ENCODE measurements around the gene ERBB4.

The ERBB4 gene

DNA sequence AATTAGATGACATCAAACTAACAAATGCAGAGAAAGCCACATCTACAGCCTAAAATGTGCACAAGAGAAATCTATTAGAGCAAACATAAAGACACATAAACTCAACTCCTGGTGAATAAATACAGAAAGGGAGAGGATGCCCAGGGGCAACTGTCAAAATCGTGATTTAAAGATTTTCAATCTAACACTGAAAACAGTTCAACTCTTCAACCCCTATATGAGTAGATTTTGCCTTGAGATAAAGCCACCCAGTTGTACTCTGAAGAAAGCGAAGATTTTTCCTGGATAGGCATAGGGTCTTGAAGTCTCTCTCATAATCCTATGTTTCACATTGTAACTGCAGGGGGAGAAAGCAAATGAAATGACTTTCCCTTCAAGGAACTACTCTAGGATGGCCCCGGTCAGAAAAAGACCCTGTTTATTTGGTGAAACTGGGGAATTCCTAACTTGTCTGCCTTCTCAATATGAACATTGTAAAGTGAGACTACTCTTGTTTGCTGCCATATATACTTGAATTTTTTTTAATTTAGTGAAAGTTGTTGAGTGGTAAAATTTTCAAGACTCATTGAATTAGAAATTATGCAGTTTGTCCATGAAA is 226.7 kb downstream of the ERBB4 start:
- Histone ChIP-seq H3K4me3 (ENCODE audit: low read depth, low read length) (no peak overlapping the region), H3K27me3 (no peaks in the 10 kb centered on the region), H3K4me1 (peaks cover 9% of the 10 kb centered on the region), H3K9me3 (no peaks in the 10 kb centered on the region), H3K36me3 (no peaks in the 10 kb centered on the region)
- TF ChIP-seq, protein P1, sequence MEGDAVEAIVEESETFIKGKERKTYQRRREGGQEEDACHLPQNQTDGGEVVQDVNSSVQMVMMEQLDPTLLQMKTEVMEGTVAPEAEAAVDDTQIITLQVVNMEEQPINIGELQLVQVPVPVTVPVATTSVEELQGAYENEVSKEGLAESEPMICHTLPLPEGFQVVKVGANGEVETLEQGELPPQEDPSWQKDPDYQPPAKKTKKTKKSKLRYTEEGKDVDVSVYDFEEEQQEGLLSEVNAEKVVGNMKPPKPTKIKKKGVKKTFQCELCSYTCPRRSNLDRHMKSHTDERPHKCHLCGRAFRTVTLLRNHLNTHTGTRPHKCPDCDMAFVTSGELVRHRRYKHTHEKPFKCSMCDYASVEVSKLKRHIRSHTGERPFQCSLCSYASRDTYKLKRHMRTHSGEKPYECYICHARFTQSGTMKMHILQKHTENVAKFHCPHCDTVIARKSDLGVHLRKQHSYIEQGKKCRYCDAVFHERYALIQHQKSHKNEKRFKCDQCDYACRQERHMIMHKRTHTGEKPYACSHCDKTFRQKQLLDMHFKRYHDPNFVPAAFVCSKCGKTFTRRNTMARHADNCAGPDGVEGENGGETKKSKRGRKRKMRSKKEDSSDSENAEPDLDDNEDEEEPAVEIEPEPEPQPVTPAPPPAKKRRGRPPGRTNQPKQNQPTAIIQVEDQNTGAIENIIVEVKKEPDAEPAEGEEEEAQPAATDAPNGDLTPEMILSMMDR (IDR thresholded peaks at IDR 0.05; ENCODE audit: low read depth, low read length), result no peak
- no peak for DNase-seq

DNA sequence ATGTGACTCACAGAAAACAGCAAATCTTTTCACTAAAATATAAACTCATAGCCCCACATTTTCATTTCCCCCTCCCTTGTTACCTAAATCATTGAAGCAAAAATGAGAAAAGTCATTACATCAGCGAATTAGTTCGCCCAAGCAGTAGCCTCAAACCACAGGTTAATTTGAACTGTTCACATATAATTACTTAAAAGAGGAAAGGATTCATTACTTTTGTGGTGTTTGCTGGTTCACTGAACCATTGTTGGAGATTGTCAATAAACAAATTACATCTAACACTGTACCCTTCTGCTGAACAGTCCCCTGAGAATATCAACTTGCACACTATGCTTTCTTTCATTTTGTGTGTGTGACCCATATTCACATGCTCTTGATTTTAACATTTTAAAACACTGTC is 238.7 kb downstream of the ERBB4 start:
- no peaks in the 10 kb centered on the region for H3K27me3 ChIP-seq
- H3K4me1 ChIP-seq, result peaks cover 30% of the 10 kb centered on the region
- H3K36me3 ChIP-seq, result no peaks in the 10 kb centered on the region
- DNase-seq, result no peak
- H3K4me3 ChIP-seq (ENCODE audit: low read depth, low read length), result no peak overlapping the region
- TF ChIP-seq, protein P1 (IDR thresholded peaks at IDR 0.05; ENCODE audit: low read depth, low read length), result no peak
- no peaks in the 10 kb centered on the region for H3K9me3 ChIP-seq

DNA sequence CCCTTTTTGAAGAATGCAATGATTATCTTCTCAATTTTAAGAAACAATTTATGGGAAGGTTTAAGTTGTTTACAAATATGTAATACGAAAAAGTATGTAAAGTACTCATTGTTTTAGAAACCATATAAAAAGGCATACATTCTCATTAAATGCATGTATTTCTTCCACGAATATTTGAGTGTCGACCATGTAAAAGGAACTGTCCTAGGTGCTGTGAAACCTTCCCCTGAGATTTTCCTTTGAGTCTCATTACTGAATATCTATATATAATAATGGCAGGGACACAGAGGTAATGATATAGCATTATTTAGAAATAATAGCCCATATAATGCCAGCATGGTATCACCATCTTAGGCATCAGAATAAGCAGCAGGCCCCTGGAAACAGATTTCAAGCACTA is 239.3 kb downstream of the ERBB4 start:
- no peak for DNase-seq

DNA sequence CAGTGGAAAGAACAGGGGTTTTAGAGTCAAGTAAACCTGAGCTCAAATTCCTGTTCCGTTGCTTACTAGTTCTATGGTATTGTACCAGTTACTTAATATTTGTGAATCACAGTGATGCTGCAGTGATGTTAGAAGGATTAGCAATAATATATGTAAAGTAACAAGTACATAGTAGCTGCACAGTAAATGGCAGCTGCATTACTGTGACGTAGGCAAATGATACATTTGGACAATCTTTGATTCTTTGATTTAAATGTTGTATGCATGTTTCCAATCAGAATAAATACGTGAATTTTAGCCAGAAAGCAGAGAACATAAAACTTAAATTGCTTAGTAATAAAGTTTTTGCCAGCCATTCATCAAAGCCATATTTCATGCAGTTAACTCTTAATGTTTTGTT is 243.0 kb downstream of the ERBB4 start:
- no peak for DNase-seq
- Histone ChIP-seq H3K27me3 (no peaks in the 10 kb centered on the region), H3K4me3 (ENCODE audit: low read depth, low read length) (no peak overlapping the region), H3K4me1 (peaks cover 42% of the 10 kb centered on the region), H3K36me3 (no peaks in the 10 kb centered on the region), H3K9me3 (no peaks in the 10 kb centered on the region)
- TF ChIP-seq, protein P1 (IDR thresholded peaks at IDR 0.05; ENCODE audit: low read depth, low read length), result no peak

More for the DNA sequence above, 239.3 kb downstream of the ERBB4 start:
- Histone ChIP-seq H3K4me3 (ENCODE audit: low read depth, low read length) (no peak overlapping the region), H3K9me3 (no peaks in the 10 kb centered on the region), H3K4me1 (peaks cover 30% of the 10 kb centered on the region), H3K27me3 (no peaks in the 10 kb centered on the region), H3K36me3 (no peaks in the 10 kb centered on the region)
- TF ChIP-seq, protein P1 (IDR thresholded peaks at IDR 0.05; ENCODE audit: low read depth, low read length), result no peak

DNA sequence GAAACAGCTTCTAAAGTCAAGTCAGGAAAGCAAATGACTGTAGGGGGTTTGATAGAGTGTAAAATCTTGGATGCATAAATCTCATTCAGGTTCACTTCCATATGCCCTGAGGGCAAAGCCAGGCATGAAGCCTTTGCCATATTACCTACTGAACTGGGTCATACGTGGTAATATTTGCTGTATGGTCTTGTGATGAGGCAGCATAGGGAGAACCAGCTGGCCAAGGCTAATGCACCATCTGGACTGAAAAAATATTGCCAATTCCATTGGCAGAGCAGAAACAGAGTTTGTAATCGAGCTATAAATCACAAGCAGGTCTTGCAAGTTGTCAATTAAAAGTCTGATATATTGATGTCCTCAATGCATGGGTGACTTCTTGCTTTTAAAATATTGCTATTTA is 243.8 kb downstream of the ERBB4 start:
- TF ChIP-seq, protein P1 (IDR thresholded peaks at IDR 0.05; ENCODE audit: low read depth, low read length), result no peak
- Histone ChIP-seq H3K27me3 (no peaks in the 10 kb centered on the region), H3K4me3 (ENCODE audit: low read depth, low read length) (no peak overlapping the region), H3K9me3 (no peaks in the 10 kb centered on the region), H3K4me1 (peaks cover 40% of the 10 kb centered on the region), H3K36me3 (no peaks in the 10 kb centered on the region)
- peak; percentile 90 for DNase-seq

DNA sequence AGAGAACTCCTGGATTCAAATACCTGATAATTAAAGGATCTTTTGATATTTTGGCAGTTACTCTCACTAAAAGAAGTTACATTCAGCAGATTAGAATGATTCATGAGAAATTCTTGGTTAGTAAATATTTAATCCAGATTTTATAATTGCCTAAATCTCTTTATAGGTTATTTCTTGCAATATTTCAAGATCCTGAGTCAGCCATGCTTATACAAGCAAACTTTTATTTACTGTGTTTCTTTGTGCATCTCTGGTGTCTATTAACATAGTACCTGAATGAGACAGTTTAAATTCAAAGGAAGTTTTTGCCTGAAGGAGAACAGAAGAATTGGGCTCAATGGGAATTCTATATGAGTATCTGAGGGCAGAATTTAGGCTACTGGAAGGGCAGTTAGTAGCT is 249.3 kb downstream of the ERBB4 start:
- DNase-seq, result no peak
- TF ChIP-seq, protein P1 (IDR thresholded peaks at IDR 0.05; ENCODE audit: low read depth, low read length), result no peak
- Histone ChIP-seq H3K4me1 (peaks cover 27% of the 10 kb centered on the region), H3K9me3 (no peaks in the 10 kb centered on the region), H3K36me3 (no peaks in the 10 kb centered on the region), H3K4me3 (ENCODE audit: low read depth, low read length) (no peak overlapping the region), H3K27me3 (no peaks in the 10 kb centered on the region; the same call in 1 of the 2 replicates)
